PC-9 (cell line): ENCODE data around the gene EPHB1. TPM values are rescaled to one million over a fixed set of nuclear protein-coding genes. Genes with fewer than 3 reads are reported as not detected.

ENCODE experiments used
- BruUV-seq: library from RNA; stranded (reverse); fragments of 400-500 nt; replicated peaks from 2 replicates; lab custom pipeline; 2021; lab: Mats Ljungman, UMichigan
- CTCF ChIA-PET: fragments of 300-600 bp; sonication (Branson Sonifier 250); formaldehyde crosslinking; loops from one replicate; lab custom pipeline; 2022; ENCODE audit warnings: antibody characterized with exemption; lab: Charles Lee
- POLR2A ChIA-PET: fragments of 300-600 bp; sonication (Branson Sonifier 250); formaldehyde crosslinking; loops from one replicate; lab custom pipeline; 2022; ENCODE audit warnings: antibody characterized with exemption; ENCODE audit not compliant: unreplicated experiment; lab: Charles Lee
- DNase-seq, 2 experiments: peaks; one replicate each; pipeline versions ENCODE4 v3.0.0 to v3.0.0-alpha.2; 2015 to 2022; ENCODE audit warnings: mixed read lengths in 1 of 2
- H2AFZ ChIP-seq: fragments of 200-600 bp; sonication (generic); 2 replicates; pipeline ENCODE4 v1.8.1; 2017; ENCODE audit warnings: antibody characterized with exemption
- H3F3A ChIP-seq: fragments of 200-600 bp; sonication (generic); 2 replicates; pipeline ENCODE4 v1.8.1; 2017; ENCODE audit warnings: antibody characterized with exemption, mild to moderate bottlenecking, low read depth; ENCODE audit not compliant: insufficient read depth
- H3K27ac ChIP-seq: fragments of 200-600 bp; sonication (generic); 2 replicates; pipeline ENCODE4 v1.6.1; 2016; ENCODE audit warnings: mixed run types
- H3K27me3 ChIP-seq: fragments of 200-600 bp; sonication (generic); 2 replicates; pipeline ENCODE4 v1.6.1; 2016; ENCODE audit warnings: low read depth, mixed run types; ENCODE audit not compliant: insufficient read depth
- H3K36me3 ChIP-seq: fragments of 200-600 bp; sonication (generic); 2 replicates; pipeline ENCODE4 v1.6.1; 2016; ENCODE audit warnings: low read depth, mixed run types
- H3K4me1 ChIP-seq: fragments of 200-600 bp; sonication (generic); replicated peaks from 2 replicates; pipeline ENCODE4 v1.6.1; 2016; ENCODE audit warnings: mixed run types; ENCODE audit not compliant: insufficient read depth
- H3K4me2 ChIP-seq: fragments of 200-600 bp; sonication (generic); 2 replicates; pipeline ENCODE4 v1.6.1; 2017; ENCODE audit warnings: mixed run types
- H3K4me3 ChIP-seq: fragments of 200-600 bp; sonication (generic); 2 replicates; pipeline ENCODE4 v1.6.1; 2016; ENCODE audit warnings: mixed run types
- H3K79me2 ChIP-seq: fragments of 200-600 bp; sonication (generic); 2 replicates; pipeline ENCODE4 v1.6.1; 2017; ENCODE audit warnings: low read depth, mixed run types
- H3K9me2 ChIP-seq: fragments of 200-600 bp; sonication (generic); 2 replicates; pipeline ENCODE4 v1.8.1; 2017; ENCODE audit warnings: mild to moderate bottlenecking; ENCODE audit not compliant: insufficient read depth
- H3K9me3 ChIP-seq: fragments of 200-600 bp; sonication (generic); 2 replicates; pipeline ENCODE4 v1.8.1; 2016; ENCODE audit warnings: low read depth; ENCODE audit not compliant: insufficient read depth
- H4K20me1 ChIP-seq: fragments of 200-600 bp; sonication (generic); 2 replicates; pipeline ENCODE4 v1.8.1; 2017; ENCODE audit not compliant: insufficient read depth
- EZH2 ChIP-seq: fragments of 200-600 bp; sonication (generic); IDR thresholded peaks from 2 replicates; pipeline ENCODE4 v1.8.0; 2017; ENCODE audit warnings: antibody characterized with exemption, low read depth
- intact Hi-C: fragments of 100-400 bp; cut with micrococcal nuclease; formaldehyde crosslinking; loops from one replicate; pipeline ENCODE4 v1.10.0; 2022; ENCODE audit not compliant: unreplicated experiment
- total RNA-seq: library from RNA; stranded (reverse); gene quantifications from 2 replicates; pipeline ENCODE4 v1.2.3, GENCODE V29; 2021
- TF ChIP-seq, protein P1 (sequence below): fragments of 200-600 bp; sonication (generic); conservative IDR thresholded peaks from 2 replicates; pipeline ENCODE4 v1.6.1; 2017; ENCODE audit warnings: mixed run types, antibody characterized with exemption, mild to moderate bottlenecking, moderate library complexity

Gene EPHB1
- total RNA-seq, 1 experiment from 2014 or later: 0.15 TPM

DNA sequence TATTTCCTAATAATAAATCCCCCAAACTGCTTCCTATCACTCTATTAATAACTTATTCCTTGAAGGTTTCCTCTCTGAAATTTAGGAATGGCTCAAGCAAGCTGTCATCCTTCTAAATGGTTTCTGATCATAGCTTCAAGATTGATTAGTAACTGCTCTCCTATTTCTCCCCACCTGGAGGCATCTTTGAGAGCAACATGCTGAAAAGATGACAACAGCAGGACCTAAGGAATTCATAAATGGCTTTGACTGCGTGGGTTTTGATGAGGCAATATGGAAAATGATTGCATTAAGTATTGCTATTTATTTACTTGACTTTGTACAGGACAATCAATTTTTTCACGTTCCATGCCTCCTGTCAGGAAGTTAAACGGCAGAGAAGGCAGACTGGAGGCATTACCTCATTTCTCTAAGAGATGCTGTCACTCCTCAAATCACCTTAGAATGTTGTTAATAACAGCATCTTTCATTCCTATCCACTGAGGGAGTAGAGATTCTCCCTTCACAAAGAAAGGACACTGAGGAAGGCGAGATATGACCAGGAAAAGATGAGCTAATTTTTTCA lies 256.4 kb downstream of the EPHB1 start:
- DNase-seq: no peak
- no peak overlapping the region for H3K27ac ChIP-seq
- ChIA-PET CTCF (no interaction called here), POLR2A (no interaction called here)
- TF ChIP-seq, protein P1, sequence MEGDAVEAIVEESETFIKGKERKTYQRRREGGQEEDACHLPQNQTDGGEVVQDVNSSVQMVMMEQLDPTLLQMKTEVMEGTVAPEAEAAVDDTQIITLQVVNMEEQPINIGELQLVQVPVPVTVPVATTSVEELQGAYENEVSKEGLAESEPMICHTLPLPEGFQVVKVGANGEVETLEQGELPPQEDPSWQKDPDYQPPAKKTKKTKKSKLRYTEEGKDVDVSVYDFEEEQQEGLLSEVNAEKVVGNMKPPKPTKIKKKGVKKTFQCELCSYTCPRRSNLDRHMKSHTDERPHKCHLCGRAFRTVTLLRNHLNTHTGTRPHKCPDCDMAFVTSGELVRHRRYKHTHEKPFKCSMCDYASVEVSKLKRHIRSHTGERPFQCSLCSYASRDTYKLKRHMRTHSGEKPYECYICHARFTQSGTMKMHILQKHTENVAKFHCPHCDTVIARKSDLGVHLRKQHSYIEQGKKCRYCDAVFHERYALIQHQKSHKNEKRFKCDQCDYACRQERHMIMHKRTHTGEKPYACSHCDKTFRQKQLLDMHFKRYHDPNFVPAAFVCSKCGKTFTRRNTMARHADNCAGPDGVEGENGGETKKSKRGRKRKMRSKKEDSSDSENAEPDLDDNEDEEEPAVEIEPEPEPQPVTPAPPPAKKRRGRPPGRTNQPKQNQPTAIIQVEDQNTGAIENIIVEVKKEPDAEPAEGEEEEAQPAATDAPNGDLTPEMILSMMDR: no peak
- TF ChIP-seq EZH2: no peak
- H3K9me3 ChIP-seq: no peaks in the 10 kb centered on the region
- no peaks in the 10 kb centered on the region for H4K20me1 ChIP-seq
- H3K36me3 ChIP-seq: no peaks in the 10 kb centered on the region
- H3K9me2 ChIP-seq: no peaks in the 10 kb centered on the region
- intact Hi-C loops: no loop called here
- H3K4me2 ChIP-seq: no peak overlapping the region
- H3K79me2 ChIP-seq: no peaks in the 10 kb centered on the region
- no peak overlapping the region for H2AFZ ChIP-seq
- BruUV-seq: no TSS peak
- H3K4me3 ChIP-seq: no peak overlapping the region
- H3F3A ChIP-seq: no peaks in the 10 kb centered on the region
- no peaks in the 10 kb centered on the region for H3K4me1 ChIP-seq
- H3K27me3 ChIP-seq: peaks cover 4% of the 10 kb centered on the region; the same call in 1 of the 2 replicates

DNA sequence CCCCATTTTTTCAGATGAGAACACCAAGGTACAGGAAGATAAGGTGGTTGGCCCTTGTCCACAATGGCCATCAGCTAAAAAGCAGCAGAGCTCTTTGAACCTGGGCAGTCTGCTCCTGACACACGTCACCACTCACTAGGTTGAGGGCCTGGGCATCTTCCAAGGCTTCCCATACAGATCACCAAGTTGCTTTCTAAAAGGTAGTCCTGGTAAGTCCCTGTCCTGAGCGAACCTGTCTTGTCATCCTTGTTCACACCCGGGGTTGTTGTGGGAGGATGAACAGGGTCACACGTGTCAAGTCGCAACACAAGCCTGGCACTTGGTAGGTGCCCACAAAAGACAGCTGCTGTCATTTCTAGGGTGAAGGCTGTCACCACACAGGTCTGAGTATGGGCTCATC lies 260.4 kb downstream of the EPHB1 start:
- Histone ChIP-seq H3K36me3 (no peaks in the 10 kb centered on the region), H2AFZ (no peak overlapping the region), H3K27me3 (peaks cover 7% of the 10 kb centered on the region), H3K9me3 (no peaks in the 10 kb centered on the region), H3K4me2 (no peak overlapping the region), H3K4me1 (no peaks in the 10 kb centered on the region), H3K4me3 (no peak overlapping the region), H3K27ac (no peak overlapping the region), H3K9me2 (no peaks in the 10 kb centered on the region), H3K79me2 (no peaks in the 10 kb centered on the region), H4K20me1 (no peaks in the 10 kb centered on the region), H3F3A (no peaks in the 10 kb centered on the region)
- DNase-seq: no peak
- CTCF ChIA-PET: no interaction called here
- POLR2A ChIA-PET: no interaction called here
- no TSS peak for BruUV-seq
- intact Hi-C loops: no loop called here
- TF ChIP-seq, protein P1: no peak
- no peak for TF ChIP-seq EZH2

DNA sequence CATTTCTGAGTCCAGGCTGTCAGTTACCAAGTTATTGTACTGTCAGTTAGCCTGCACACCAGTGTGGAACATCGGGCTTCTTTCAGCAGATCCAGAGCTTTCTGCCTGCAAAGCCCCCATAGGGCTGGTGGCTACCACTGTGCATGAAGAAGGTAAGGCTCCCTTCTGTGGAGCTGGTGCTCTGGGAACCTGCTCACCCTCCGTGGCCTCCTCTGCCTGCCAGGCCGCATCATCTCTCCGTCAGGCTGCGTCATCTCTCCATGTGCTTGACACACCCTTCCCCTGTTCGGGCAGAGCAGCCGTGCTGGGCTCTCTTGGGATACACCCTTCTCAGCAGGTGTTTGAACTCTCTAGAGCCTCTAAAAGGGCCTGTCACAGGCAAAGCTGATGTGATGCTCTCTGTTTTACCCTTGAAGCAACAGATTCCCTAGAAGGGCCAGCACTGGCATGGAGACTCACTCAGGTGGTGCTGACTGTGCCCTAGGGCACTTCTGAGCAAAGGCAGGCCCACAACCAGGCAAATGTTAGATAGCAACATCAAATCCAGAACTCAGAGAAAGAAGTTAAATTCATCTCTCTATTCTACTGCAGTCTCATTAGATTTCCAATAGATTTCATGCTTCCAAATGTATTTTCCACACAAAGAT lies 261.1 kb downstream of the EPHB1 start:
- H4K20me1 ChIP-seq: no peaks in the 10 kb centered on the region
- H3K27ac ChIP-seq: no peak overlapping the region
- H3K9me3 ChIP-seq: no peaks in the 10 kb centered on the region
- no TSS peak for BruUV-seq
- no peaks in the 10 kb centered on the region for H3K4me1 ChIP-seq
- H3K4me2 ChIP-seq: no peak overlapping the region
- intact Hi-C loops: no loop called here
- ChIA-PET CTCF (no interaction called here), POLR2A (no interaction called here)
- no peak overlapping the region for H3K4me3 ChIP-seq
- H3F3A ChIP-seq: no peaks in the 10 kb centered on the region
- H3K79me2 ChIP-seq: no peaks in the 10 kb centered on the region
- DNase-seq: no peak
- peaks cover 7% of the 10 kb centered on the region for H3K27me3 ChIP-seq
- H3K9me2 ChIP-seq: no peaks in the 10 kb centered on the region
- H3K36me3 ChIP-seq: no peaks in the 10 kb centered on the region
- TF ChIP-seq, protein P1: no peak
- TF ChIP-seq EZH2: no peak
- no peak overlapping the region for H2AFZ ChIP-seq
